ENCODE data around the gene USP3.

DNA sequence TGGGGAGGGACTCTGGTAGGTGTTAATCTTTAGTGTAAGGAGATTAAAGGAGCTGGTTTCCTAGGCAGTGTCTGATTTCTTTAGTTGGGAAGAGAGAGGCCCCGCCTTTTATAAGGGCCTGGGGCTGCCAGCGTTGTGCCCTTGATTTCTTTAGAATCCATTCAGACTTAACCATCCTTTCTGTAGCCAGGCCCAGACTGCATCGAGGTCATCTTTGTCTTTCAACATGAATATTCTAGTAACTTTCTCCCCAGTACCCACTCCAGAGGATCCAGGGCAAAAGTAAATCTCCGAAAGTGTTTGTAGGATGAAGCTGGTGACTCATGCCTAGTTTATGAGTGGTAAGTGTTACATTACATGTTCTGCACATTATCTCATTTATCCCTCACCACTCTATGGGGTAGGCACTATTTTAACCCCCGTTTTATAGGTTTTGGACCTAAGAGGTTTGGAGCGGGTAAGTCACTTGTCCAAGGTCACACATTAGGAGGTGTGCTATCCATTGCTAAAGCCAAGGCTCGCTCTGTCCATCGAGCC is 11.8 kb upstream of the USP3 start:
- TF ChIP-seq POLR2A (IDR thresholded peaks at IDR 0.05) (no peak), CTCF (IDR thresholded peaks at IDR 0.05) (no peak)
